GM04503 (cell line): ENCODE measurements around the gene TMEM252.

Experiments
- DNase-seq: peaks from one replicate; pipeline ENCODE4 v3.0.0-alpha.2; 2012; ENCODE audit warnings: low read depth

Gene TMEM252

GRCh38 chr9:68540712-68541535 is at the start of gene TMEM252:
Gene TMEM252 (minus strand): TSS chr9:68540883. CDS start chr9:68540814, 69 bp downstream.
- DNase-seq, result no peak

GRCh38 chr9:68585034-68585761 is 44.5 kb upstream of the TMEM252 start:
- no peak for DNase-seq

GRCh38 chr9:68584189-68585033 is 43.7 kb upstream of the TMEM252 start:
- DNase-seq, result peak; percentile 25

GRCh38 chr9:68581696-68582095 is 41.0 kb upstream of the TMEM252 start:
- DNase-seq, result no peak

GRCh38 chr9:68577774-68578591 is 37.3 kb upstream of the TMEM252 start:
- DNase-seq, result no peak

- DNase-seq, result no peak
These were observed 35.1 kb upstream of the TMEM252 start for GRCh38 chr9:68575817-68576216.

GRCh38 chr9:68574150-68574549 is 33.5 kb upstream of the TMEM252 start:
- no peak for DNase-seq

- DNase-seq, result no peak
These were observed 26.9 kb upstream of the TMEM252 start for GRCh38 chr9:68567565-68567964.

- DNase-seq, result no peak
These were observed 21.8 kb upstream of the TMEM252 start for GRCh38 chr9:68562461-68562860.

GRCh38 chr9:68560071-68560844 is 19.6 kb upstream of the TMEM252 start:
- DNase-seq, result no peak

- DNase-seq, result no peak
These were observed 17.9 kb upstream of the TMEM252 start for GRCh38 chr9:68558545-68558944.

- DNase-seq, result no peak
These were observed 14.9 kb upstream of the TMEM252 start for GRCh38 chr9:68555437-68556150.

GRCh38 chr9:68552700-68553476 is 12.2 kb upstream of the TMEM252 start:
- DNase-seq, result peak; percentile 3

GRCh38 chr9:68551191-68551590 is 10.5 kb upstream of the TMEM252 start:
- DNase-seq, result no peak

- DNase-seq, result no peak
These were observed 7.6 kb upstream of the TMEM252 start for GRCh38 chr9:68548241-68548640.

- DNase-seq, result no peak
These were observed 6.7 kb upstream of the TMEM252 start for GRCh38 chr9:68547417-68547816.

GRCh38 chr9:68546596-68547390 is 6.1 kb upstream of the TMEM252 start:
- no peak for DNase-seq

GRCh38 chr9:68545033-68545705 is 4.5 kb upstream of the TMEM252 start:
- no peak for DNase-seq
